ENCODE measurements around the gene NRSN1. TPM values are rescaled to one million over a fixed set of nuclear protein-coding genes. Genes with fewer than 3 reads are reported as not detected.

Gene NRSN1
- total RNA-seq, 3 donors from 2014 or later: not detected

Other genes with a start within 250 kb of the NRSN1 start
- gene DCDC2, start 231.8 kb downstream of the NRSN1 start, total RNA-seq: under 1 TPM in 1 of 3 donors, not detected in 2; 0.20 TPM